Erythroblast (primary cell): Measurements from ENCODE around the gene ING3.

Experiments used
- GATA1 ChIP-seq: IDR thresholded peaks from 2 replicates; pipeline ENCODE4 v1.6.1; 2011; ENCODE audit warnings: low read depth, mild to moderate bottlenecking, control low read depth, low read length, moderate library complexity
- POLR2A ChIP-seq: IDR thresholded peaks from 2 replicates; pipeline ENCODE4 v1.6.1; 2011; ENCODE audit warnings: mild to moderate bottlenecking, low read length

DNA sequence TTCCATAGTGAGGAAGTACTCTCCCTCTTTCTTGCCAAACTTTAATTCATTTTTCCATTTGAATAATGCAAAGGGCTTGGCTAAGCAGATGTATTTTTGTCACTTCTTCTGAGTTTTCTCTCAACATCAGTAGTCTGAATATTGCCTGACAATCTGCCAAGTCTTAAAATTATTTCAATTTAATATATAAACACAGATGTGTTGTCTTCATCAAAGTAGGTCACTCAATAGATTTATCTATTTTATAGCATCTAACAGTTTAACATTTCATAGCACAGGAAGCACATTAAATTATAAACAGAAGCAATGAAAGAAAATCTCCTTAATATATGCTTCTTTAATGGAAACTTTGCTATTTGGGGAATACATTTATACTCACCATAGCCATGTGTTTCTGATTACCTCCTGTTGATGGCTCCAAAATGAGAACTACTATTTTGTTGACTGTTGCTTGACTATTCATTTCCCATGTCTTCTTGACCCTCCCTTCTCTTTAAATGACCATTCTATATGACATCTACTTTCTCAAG is 42.5 kb downstream of the ING3 start:
- TF ChIP-seq POLR2A (no peak), GATA1 (no peak)
